ENCODE data around the gene WIPF1.

The WIPF1 gene

GRCh38 chr2:174597345-174598047 lies at the start of gene WIPF1:
TSS of gene WIPF1 (minus strand) at chr2:174597804. CDS start at chr2:174585573, 12,231 bp downstream.
- no peak for DNase-seq

DNA sequence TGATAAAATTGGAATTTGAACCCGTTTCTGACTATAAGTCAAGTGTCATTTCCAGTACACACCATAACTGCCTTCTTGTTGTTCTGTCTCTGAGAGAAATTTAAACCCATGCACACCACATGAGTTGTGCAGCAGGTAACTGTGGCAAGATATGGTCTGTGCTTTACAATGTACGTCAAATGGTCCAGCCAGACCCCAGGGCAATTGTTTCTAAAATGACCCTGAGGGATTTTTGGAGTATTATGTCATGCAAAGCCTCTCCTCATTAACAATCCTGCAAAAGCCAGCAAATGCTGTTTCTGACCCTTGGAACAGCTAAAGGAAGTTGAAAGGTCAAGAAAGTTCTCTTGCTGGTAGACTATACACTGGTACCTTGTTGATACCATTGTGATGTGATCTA lies 47.7 kb upstream of the WIPF1 start:
- no peak for DNase-seq

DNA sequence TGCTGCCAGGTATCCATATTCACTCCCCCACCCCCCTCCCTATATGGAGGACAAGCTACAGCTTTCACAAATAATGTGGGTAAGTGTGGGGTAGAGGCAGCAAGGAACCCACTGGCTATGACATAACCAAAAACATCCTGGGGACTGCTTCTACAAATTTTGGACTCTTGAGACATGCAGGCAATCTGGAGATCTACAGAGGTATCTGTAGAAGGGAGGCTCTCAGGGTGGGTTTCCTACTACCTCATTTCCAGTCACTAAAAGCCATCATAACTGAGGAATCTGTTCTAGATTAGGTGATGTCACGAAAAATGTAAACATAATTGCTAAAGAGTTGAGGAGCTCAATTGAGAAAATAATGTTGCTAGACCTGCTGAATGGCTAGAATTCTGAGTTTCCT lies 46.8 kb upstream of the WIPF1 start:
- no peak for DNase-seq

DNA sequence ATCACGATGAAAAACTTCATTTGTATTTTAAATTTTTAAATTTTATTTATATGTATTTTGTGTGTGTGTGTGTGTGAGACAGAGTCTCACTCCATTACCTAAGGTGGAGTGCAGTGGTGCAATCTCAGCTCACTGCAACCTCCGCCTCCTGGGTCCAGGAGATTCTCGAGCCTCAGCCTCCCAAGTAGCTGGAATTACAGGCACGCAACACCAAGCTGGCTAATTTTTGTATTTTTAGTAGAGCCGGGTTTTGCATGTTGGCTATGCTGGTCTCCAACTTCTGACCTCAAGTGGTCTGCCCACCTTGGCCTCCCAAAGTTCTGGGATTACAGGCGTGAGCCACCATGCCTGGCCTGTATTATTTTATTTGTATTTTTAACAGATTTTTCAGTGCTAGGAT lies 45.8 kb upstream of the WIPF1 start:
- no peak for DNase-seq

- DNase-seq: no peak
Measured at GRCh38 chr2:174641168-174641567, 43.6 kb upstream of the WIPF1 start.

GRCh38 chr2:174636987-174637386 lies 39.4 kb upstream of the WIPF1 start:
- DNase-seq: no peak

DNA sequence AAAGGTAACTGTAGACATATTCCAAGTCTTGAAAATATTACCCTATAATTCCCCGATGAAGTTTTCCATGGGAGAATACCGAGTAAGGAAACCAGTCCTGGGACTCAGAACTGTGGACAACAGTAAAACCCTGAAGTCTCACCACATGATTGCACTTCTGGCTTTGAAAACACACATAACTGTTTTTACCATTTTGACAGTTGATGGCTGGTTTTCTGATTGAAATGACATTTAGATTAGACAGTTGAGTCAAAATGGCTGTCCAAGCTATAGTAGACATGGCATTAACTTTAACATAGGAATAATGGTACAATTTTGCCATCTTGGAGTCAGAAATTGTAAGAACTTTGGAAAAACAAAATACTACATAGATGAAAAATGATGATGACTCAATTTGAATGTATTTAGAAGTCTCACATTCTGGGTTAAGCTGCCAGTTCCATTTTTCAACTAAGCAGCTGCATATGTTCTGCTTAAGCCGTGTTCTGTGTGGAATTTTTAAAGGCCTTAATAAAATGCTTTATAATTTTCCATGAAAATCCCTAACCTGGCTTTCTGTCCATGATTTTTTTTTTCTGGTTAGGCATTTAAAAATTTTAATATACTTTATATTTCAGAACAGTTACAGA lies 38.3 kb upstream of the WIPF1 start:
- DNase-seq: no peak

GRCh38 chr2:174635015-174635593 lies 37.5 kb upstream of the WIPF1 start:
- DNase-seq: no peak

GRCh38 chr2:174634130-174635014 lies 36.8 kb upstream of the WIPF1 start:
- DNase-seq: no peak

DNA sequence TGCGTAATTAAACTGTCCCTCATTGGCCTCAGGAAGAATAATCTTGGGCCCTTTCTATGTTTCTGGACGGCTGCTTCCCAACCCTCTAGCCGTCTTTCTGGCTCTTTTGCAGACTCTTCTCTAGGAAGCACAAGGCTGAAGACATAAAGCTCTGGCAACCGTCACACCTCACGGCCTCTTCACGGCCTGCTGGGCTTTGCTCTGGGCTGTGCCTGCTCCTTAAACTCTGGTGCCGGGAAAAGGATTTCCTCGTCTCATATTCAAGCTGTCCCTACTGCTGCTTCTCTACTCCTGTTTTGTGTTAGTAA lies 36.0 kb upstream of the WIPF1 start:
- DNase-seq: no peak

DNA sequence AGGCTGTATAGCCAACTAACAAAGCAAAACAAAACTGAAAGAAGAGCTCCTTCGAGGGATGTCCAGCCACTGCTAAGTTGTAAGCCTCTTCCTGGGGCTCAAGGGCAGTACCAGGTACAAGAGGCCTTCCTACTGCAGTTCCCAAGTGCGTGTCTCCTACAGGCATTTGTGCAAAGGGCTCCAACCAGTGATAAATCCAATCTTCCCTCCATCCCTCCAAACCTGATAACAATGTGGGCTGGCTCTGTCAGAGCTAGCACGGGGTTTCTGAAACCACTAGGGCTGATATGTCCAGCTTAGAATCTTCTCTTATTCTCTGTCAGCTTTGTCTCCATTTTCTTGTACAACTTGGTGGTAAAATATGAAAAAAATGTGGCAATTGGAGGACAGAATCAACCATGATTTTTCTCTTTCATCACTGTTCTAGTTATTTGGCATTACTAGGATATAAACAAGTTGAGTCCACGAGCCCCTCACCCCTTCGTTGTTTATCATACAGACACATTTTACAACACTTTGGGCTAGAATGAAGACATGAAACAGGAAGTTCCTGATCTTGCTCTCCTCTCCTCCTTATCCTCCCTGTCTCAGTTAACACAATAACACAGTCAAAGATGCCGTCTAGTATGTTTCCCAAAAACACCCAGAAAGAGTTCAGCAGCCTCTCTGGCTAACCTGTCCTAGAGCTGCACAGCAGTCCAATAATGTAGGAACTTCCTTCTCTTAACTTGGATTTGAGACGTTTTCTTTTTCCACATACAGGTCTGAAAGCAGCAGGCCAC lies 35.4 kb upstream of the WIPF1 start:
- DNase-seq: no peak

GRCh38 chr2:174631009-174631981 lies 33.7 kb upstream of the WIPF1 start:
- no peak for DNase-seq

- no peak for DNase-seq
Measured at GRCh38 chr2:174630107-174630506, 32.5 kb upstream of the WIPF1 start.

DNA sequence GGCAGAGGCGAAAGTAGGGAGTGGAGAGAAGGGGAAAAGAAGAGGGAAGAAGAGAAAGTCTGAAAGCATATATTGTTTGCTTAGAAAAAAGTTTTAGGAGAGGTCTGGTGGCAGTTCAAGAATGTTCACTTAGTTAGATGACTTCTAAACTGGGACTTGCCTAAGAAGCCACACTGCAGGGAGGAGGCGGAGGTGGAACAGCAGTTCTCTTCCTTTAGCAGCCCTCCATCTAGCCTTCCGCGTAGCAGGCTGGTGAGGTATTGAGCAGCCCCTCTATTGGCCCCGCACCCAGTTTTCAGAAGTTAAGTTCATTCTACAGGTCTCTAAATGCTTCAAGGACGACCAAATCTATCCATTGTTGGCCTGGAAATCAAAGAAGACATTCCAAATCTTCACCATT lies 31.9 kb upstream of the WIPF1 start:
- no peak for DNase-seq

GRCh38 chr2:174628528-174629169 lies 31.0 kb upstream of the WIPF1 start:
- DNase-seq: no peak

GRCh38 chr2:174627216-174627615 lies 29.6 kb upstream of the WIPF1 start:
- no peak for DNase-seq

DNA sequence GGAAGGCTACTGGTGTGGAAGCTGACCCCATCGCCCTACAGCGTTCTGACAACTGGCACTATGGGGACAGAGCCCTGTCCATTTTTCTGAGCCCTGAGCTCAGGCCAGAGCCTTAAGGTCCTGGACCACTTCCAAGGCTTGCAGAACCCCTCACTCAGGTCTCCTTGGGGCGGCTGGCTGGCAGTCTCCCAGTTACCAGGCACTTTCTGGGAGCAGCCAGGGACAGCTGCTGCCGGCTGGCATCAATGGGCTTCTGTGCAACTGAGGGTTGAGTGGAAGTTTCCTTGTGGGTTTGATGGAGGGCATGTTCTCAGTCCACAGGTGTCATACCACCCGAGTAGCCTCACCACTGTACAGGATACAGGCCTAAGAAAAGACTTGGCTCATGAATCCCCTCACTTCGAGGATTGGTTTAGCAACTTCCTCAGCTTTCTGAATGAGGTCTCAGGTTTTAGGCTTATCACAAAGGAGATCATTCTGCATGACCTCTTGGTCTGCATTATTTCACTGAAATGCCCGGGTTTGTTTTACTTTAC lies 27.4 kb upstream of the WIPF1 start:
- DNase-seq: no peak

GRCh38 chr2:174623690-174624089 lies 26.1 kb upstream of the WIPF1 start:
- no peak for DNase-seq

GRCh38 chr2:174623106-174623637 lies 25.6 kb upstream of the WIPF1 start:
- DNase-seq: no peak

- DNase-seq: no peak
Measured at GRCh38 chr2:174621323-174621722, 23.7 kb upstream of the WIPF1 start.

Measured in T1000 (cell line).